Endodermal cell (in vitro differentiated cells): Measurements from ENCODE around the gene NFATC1. TPM values are rescaled to one million over a fixed set of nuclear protein-coding genes. Genes with fewer than 3 reads are reported as not detected.

Experiments
- DNase-seq: peaks from one replicate; pipeline ENCODE4 v3.0.0-alpha.2; 2017
- H3K27ac ChIP-seq: 2 replicates; pipeline ENCODE4 v1.5.1; 2013; ENCODE audit warnings: mild to moderate bottlenecking, low read depth, low read length, moderate library complexity
- H3K27me3 ChIP-seq: 2 replicates; pipeline ENCODE4 v1.6.1; 2013; ENCODE audit warnings: mild to moderate bottlenecking, low read length, moderate library complexity; ENCODE audit not compliant: insufficient read depth, control insufficient read depth, poor library complexity, severe bottlenecking
- H3K36me3 ChIP-seq: 2 replicates; pipeline ENCODE4 v1.7.0; 2013; ENCODE audit warnings: mild to moderate bottlenecking, low read length, moderate library complexity; ENCODE audit not compliant: control insufficient read depth, insufficient read depth
- H3K4me1 ChIP-seq: one replicate; pipeline ENCODE4 v1.7.0; 2013; ENCODE audit warnings: low read length; ENCODE audit not compliant: control insufficient read depth, insufficient read depth
- H3K4me3 ChIP-seq: 2 replicates; pipeline ENCODE4 v1.5.1; 2013; ENCODE audit warnings: mild to moderate bottlenecking, low read length, moderate library complexity
- H3K9ac ChIP-seq: 2 replicates; pipeline ENCODE4 v1.6.1; 2013; ENCODE audit warnings: mild to moderate bottlenecking, low read length, moderate library complexity; ENCODE audit not compliant: poor library complexity, severe bottlenecking; ENCODE audit errors: extremely low read depth
- H3K9me3 ChIP-seq: 2 replicates; pipeline ENCODE4 v1.6.1; 2013; ENCODE audit warnings: mild to moderate bottlenecking, low read length, moderate library complexity; ENCODE audit not compliant: control insufficient read depth
- H3K27ac Mint-ChIP-seq: 2 replicates; pipeline ENCODE4 v1.8.0; 2020; ENCODE audit warnings: mixed read lengths
- H3K27me3 Mint-ChIP-seq: 2 replicates; pipeline ENCODE4 v1.8.0; 2021; ENCODE audit warnings: mild to moderate bottlenecking, mixed read lengths; ENCODE audit not compliant: insufficient read depth
- H3K36me3 Mint-ChIP-seq: 2 replicates; pipeline ENCODE4 v1.8.0; 2020; ENCODE audit warnings: low read depth, mixed read lengths
- H3K4me1 Mint-ChIP-seq: 2 replicates; pipeline ENCODE4 v1.8.0; 2020; ENCODE audit warnings: mixed read lengths
- H3K4me3 Mint-ChIP-seq: 2 replicates; pipeline ENCODE4 v1.8.0; 2020; ENCODE audit warnings: mild to moderate bottlenecking, moderate library complexity, mixed read lengths
- H3K9me3 Mint-ChIP-seq: 2 replicates; pipeline ENCODE4 v1.8.0; 2020; ENCODE audit warnings: mild to moderate bottlenecking, mixed read lengths
- WGBS, 2 experiments: methylation state at CpG; one replicate each; pipeline versions ENCODE4 v1.1.5 to v1.1.7; 2013; ENCODE audit warnings: missing lambda C conversion rate in 2 of 2, mixed read lengths in 1 of 2; ENCODE audit not compliant: insufficient coverage in 1 of 2, insufficient read length in 1 of 2; 5-methylcytosine and 5-hydroxymethylcytosine counted together
- total RNA-seq, 2 donors: library from RNA; stranded (reverse); fragmentation: NEBNext Ultra II Directional in 1 of 2; extraction: Animal tissue kit (Norgen Biotek cat#: 25700) in 1 of 2; gene quantifications; 2 replicates in 1 of 2; 3 replicates in 1 of 2; pipeline ENCODE4 v1.2.1, GENCODE V29; 2021
- TF ChIP-seq, protein P1 (sequence below): fragments of 200-600 bp; sonication (generic); conservative IDR thresholded peaks from 2 replicates; pipeline ENCODE4 v1.5.0; 2021; ENCODE audit warnings: antibody characterized with exemption, mild to moderate bottlenecking

NFATC1 gene
- total RNA-seq, 2 donors from 2014 or later = 23.4 to 32.5 TPM

DNA sequence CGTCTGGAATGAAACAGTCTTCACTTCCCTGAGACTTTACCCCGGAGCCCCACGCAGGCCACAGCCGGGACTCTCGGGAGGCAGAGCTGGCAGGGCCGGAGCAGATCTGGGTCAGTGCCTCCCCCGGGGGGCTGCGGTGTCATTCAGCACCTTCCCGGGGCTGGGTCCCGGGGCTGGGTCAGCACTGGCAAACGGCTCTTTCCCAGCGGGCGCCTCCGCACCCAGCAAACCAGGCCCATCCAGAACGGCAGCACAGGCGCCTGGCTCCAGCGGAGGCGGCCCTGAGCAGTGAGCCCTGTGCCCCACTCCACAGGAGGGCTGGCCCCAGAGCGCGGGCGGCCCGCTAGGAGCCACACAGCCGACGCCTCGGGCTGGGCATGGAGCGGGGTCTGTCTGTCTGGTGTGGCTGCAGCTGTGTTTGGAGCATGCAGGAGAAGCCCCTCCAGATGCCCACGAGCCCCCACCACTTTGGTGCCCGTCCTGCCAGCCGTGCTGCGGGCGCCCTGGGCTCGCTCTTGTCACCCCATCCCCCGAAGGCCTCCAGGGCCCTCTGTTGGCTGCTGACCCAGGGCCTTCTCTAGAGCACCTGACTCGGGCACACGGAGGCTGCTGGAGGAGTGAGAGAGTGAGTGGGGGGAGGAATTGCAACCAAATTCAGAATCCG, 151.8 kb downstream of the NFATC1 start:
- H3K4me1 Mint-ChIP-seq = no peaks in the 10 kb centered on the region
- Histone ChIP-seq H3K27ac (no peak overlapping the region), H3K4me3 (no peak overlapping the region), H3K9ac (no peak overlapping the region), H3K4me1 (no peaks in the 10 kb centered on the region), H3K36me3 (no peaks in the 10 kb centered on the region), H3K9me3 (no peaks in the 10 kb centered on the region), H3K27me3 (no peaks in the 10 kb centered on the region)
- no peak overlapping the region for H3K27ac Mint-ChIP-seq
- DNase-seq = peak; percentile 33
- no peaks in the 10 kb centered on the region for H3K36me3 Mint-ChIP-seq
- H3K4me3 Mint-ChIP-seq = no peak overlapping the region
- peaks cover 2% of the 10 kb centered on the region for H3K27me3 Mint-ChIP-seq
- TF ChIP-seq, protein P1, sequence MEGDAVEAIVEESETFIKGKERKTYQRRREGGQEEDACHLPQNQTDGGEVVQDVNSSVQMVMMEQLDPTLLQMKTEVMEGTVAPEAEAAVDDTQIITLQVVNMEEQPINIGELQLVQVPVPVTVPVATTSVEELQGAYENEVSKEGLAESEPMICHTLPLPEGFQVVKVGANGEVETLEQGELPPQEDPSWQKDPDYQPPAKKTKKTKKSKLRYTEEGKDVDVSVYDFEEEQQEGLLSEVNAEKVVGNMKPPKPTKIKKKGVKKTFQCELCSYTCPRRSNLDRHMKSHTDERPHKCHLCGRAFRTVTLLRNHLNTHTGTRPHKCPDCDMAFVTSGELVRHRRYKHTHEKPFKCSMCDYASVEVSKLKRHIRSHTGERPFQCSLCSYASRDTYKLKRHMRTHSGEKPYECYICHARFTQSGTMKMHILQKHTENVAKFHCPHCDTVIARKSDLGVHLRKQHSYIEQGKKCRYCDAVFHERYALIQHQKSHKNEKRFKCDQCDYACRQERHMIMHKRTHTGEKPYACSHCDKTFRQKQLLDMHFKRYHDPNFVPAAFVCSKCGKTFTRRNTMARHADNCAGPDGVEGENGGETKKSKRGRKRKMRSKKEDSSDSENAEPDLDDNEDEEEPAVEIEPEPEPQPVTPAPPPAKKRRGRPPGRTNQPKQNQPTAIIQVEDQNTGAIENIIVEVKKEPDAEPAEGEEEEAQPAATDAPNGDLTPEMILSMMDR = no peak
- H3K9me3 Mint-ChIP-seq = peaks cover 14% of the 10 kb centered on the region
- 93 to 95% methylated on average over 18 to 36 of the region's 36 CpGs for WGBS, 2 experiments

DNA sequence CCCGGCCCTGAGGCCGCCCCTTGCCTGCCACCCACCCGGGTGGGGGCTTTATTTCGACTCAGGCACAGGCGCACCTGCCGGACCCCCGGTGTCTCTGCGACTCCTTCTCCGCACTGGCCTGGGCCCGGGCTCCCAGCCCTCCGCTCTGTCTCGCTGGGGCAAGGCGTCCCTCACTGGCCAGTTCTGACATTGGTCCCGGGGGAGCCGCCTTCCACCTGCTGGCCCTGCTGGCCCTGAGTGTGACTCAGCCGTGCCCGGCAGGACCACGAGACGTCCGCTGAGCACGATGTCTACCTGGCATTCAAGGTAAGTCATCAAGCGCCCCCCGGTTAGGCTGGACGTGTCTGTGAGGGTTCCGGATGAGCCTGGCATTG, 152.3 kb downstream of the NFATC1 start:
- H3K36me3 ChIP-seq = no peaks in the 10 kb centered on the region
- H3K9ac ChIP-seq = no peak overlapping the region
- TF ChIP-seq, protein P1 = no peak
- 95 to 96% methylated on average over 21 to 25 of the region's 25 CpGs for WGBS, 2 experiments
- Mint-ChIP-seq H3K4me3 (no peak overlapping the region), H3K36me3 (no peaks in the 10 kb centered on the region), H3K27me3 (no peaks in the 10 kb centered on the region), H3K9me3 (peaks cover 13% of the 10 kb centered on the region), H3K27ac (no peak overlapping the region), H3K4me1 (no peaks in the 10 kb centered on the region)
- no peaks in the 10 kb centered on the region for H3K9me3 ChIP-seq
- DNase-seq = peak; percentile 30
- no peaks in the 10 kb centered on the region for H3K4me1 ChIP-seq
- no peaks in the 10 kb centered on the region for H3K27me3 ChIP-seq
- H3K27ac ChIP-seq = no peak overlapping the region
- no peak overlapping the region for H3K4me3 ChIP-seq

DNA sequence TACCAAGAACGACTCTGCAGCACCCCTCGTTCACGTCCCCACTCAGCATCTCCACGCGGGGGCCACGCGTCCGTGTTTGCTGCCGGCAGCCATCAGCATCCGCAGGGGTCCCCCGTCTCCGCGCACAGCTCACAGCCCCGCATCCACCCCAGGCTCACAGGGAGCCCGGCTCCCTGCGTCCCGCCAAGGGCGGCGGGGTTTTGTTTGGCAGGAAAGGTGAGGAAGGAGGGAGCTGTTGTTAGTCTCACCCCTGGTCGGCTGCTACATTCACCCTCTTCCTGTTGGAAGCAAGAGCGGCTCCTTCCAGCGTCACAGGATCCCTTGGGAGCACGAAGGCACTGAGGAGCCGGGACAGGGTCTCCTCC, 152.9 kb downstream of the NFATC1 start:
- Histone ChIP-seq H3K27me3 (no peaks in the 10 kb centered on the region), H3K27ac (no peak overlapping the region), H3K9ac (no peak overlapping the region), H3K9me3 (no peaks in the 10 kb centered on the region), H3K36me3 (no peaks in the 10 kb centered on the region), H3K4me3 (no peak overlapping the region), H3K4me1 (no peaks in the 10 kb centered on the region)
- TF ChIP-seq, protein P1 = no peak
- H3K27me3 Mint-ChIP-seq = no peaks in the 10 kb centered on the region
- no peak for DNase-seq
- no peak overlapping the region for H3K27ac Mint-ChIP-seq
- H3K9me3 Mint-ChIP-seq = peaks cover 13% of the 10 kb centered on the region
- H3K4me3 Mint-ChIP-seq = no peak overlapping the region
- WGBS, 2 experiments = 94 to 98% methylated on average over 16 to 24 of the region's 24 CpGs
- no peaks in the 10 kb centered on the region for H3K36me3 Mint-ChIP-seq
- no peaks in the 10 kb centered on the region for H3K4me1 Mint-ChIP-seq
